Measurements from ENCODE around the gene NIP7. TPM values are rescaled to one million over a fixed set of nuclear protein-coding genes. Genes with fewer than 3 reads are reported as not detected.
A peak's percentile ranks its signal among the peaks of the same experiment; 100 is the strongest.

NIP7 gene
- total RNA-seq, 1 experiment from 2014 or later, result 25.4 TPM

DNA sequence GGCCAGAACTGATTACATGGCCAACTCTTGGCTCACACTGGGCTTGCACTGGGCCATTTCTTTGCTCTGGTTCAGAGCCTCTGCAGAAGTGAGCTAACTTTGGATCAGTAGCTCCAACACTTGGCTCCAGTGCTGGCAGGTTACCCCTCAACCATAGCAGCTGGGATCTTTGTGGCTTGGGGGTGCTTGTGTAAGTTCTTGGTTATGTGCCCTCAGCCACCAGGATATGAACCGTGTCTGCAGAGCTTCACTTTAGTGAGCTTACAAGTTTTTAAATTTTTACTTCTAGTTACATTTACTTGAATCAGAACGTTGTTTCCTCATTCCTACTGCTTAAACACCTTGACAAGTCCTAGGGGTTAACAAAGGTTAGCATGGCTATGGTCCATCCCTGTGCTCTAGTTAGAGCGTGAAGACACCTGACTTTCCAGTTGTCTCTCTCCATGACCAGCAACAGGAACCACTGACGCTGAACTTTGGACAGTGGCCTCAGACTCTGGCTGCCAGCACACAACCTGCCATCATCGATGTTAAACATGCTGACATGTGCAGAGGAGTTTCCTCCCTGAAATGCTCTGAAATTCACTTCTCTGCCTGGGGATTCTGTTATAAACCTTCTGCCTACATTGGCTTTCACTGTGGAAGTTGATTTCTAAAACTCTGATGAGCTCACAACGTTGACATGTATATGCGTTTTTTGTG is 13.2 kb upstream of the NIP7 start:
- ChIA-PET CTCF (no interaction called here), POLR2A (ENCODE audit: unreplicated experiment) (no interaction called here)
- H3K9ac ChIP-seq (ENCODE audit: low read length), result no peak overlapping the region
- intact Hi-C loops (cut with micrococcal nuclease), result no loop called here
- peak overlapping the region; percentile 48 for H3K4me3 ChIP-seq (ENCODE audit: low read length)
- no TSS peak for BruUV-seq (replicated peaks)
- no peaks in the 10 kb centered on the region for H3K27me3 ChIP-seq (ENCODE audit: low read length)
- peak overlapping the region; percentile 75 for H3K4me2 ChIP-seq (ENCODE audit: low read length)
- H3K27ac ChIP-seq (ENCODE audit: low read length), result no peak overlapping the region
- peaks cover 15% of the 10 kb centered on the region for H3K36me3 ChIP-seq (ENCODE audit: low read depth, low read length)
- DNase-seq (no peak), ATAC-seq (no peak)
- no peaks in the 10 kb centered on the region for H3F3A ChIP-seq (ENCODE audit: low read length, unreplicated experiment)
- no peaks in the 10 kb centered on the region for H3K9me3 ChIP-seq (ENCODE audit: low read length)
- TF ChIP-seq EZH2 (IDR thresholded peaks at IDR 0.05; ENCODE audit: low read length, unreplicated experiment) (no peak), EZH2phosphoT487 (IDR thresholded peaks at IDR 0.05; ENCODE audit: borderline replicate concordance, low read length) (no peak)
- TF ChIP-seq, protein P1, sequence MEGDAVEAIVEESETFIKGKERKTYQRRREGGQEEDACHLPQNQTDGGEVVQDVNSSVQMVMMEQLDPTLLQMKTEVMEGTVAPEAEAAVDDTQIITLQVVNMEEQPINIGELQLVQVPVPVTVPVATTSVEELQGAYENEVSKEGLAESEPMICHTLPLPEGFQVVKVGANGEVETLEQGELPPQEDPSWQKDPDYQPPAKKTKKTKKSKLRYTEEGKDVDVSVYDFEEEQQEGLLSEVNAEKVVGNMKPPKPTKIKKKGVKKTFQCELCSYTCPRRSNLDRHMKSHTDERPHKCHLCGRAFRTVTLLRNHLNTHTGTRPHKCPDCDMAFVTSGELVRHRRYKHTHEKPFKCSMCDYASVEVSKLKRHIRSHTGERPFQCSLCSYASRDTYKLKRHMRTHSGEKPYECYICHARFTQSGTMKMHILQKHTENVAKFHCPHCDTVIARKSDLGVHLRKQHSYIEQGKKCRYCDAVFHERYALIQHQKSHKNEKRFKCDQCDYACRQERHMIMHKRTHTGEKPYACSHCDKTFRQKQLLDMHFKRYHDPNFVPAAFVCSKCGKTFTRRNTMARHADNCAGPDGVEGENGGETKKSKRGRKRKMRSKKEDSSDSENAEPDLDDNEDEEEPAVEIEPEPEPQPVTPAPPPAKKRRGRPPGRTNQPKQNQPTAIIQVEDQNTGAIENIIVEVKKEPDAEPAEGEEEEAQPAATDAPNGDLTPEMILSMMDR (conservative IDR thresholded peaks at IDR 0.05; ENCODE audit: low read depth, low read length), result no peak
- peaks cover 68% of the 10 kb centered on the region for H3K79me2 ChIP-seq (ENCODE audit: low read length)
- no peak overlapping the region for H2AFZ ChIP-seq (ENCODE audit: low read length)
- H3K4me1 ChIP-seq (ENCODE audit: insufficient read depth, low read length), result peaks cover 21% of the 10 kb centered on the region
- no peaks in the 10 kb centered on the region for H3K9me2 ChIP-seq (replicated peaks; ENCODE audit: low read length)
- H4K20me1 ChIP-seq (ENCODE audit: low read length), result peaks cover 10% of the 10 kb centered on the region

DNA sequence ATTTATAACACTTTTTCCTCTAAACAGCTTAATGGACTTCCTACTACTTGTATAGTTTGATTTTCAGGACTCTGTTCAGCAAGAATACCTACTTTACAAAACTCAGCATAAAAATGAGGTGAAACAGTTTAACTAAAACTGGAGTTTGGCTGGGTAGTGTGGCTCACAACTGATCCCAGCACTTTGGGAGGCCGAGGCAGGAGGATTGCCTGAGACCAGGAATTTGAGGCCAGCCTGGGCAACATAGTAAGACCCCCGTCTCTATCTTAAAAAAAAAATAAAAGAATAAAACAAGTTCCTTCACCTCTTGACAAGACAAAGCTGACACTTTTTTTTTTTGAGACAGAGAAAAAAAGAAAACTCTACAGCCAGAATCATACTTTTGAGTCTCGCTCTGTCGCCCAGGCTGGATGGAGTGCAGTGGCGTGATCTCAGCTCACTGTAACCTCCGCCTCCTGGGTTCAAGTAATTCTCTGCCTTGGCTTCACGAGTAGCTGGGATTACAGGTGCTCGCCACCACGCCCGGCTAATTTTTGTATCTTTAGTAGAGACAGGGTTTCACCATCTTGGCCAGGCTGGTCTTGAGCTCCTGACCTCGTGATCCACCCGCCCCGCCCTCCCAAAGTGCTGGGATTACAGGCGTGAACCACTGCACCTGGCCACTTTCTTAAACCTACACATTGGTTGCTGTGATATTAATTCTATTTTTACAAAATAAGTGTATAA is 11.8 kb upstream of the NIP7 start:
- ChIA-PET CTCF (no interaction called here), POLR2A (ENCODE audit: unreplicated experiment) (no interaction called here)
- Histone ChIP-seq H4K20me1 (ENCODE audit: low read length) (peaks cover 10% of the 10 kb centered on the region), H3K27ac (ENCODE audit: low read length) (no peak overlapping the region), H3K4me1 (ENCODE audit: insufficient read depth, low read length) (peaks cover 21% of the 10 kb centered on the region), H3K79me2 (ENCODE audit: low read length) (peaks cover 64% of the 10 kb centered on the region), H3F3A (ENCODE audit: low read length, unreplicated experiment) (no peaks in the 10 kb centered on the region), H3K9ac (ENCODE audit: low read length) (no peak overlapping the region), H2AFZ (ENCODE audit: low read length) (no peak overlapping the region), H3K9me2 (replicated peaks; ENCODE audit: low read length) (no peaks in the 10 kb centered on the region), H3K4me3 (ENCODE audit: low read length) (peak overlapping the region; percentile 80), H3K27me3 (ENCODE audit: low read length) (no peaks in the 10 kb centered on the region), H3K36me3 (ENCODE audit: low read depth, low read length) (peaks cover 17% of the 10 kb centered on the region), H3K9me3 (ENCODE audit: low read length) (no peaks in the 10 kb centered on the region), H3K4me2 (ENCODE audit: low read length) (peak overlapping the region; percentile 96)
- no TSS peak for BruUV-seq (replicated peaks)
- ATAC-seq (no peak), DNase-seq (no peak)
- intact Hi-C loops (cut with micrococcal nuclease), result no loop called here
- TF ChIP-seq, protein P1 (conservative IDR thresholded peaks at IDR 0.05; ENCODE audit: low read depth, low read length), result no peak
- TF ChIP-seq EZH2 (IDR thresholded peaks at IDR 0.05; ENCODE audit: low read length, unreplicated experiment), result no peak
- no peak for TF ChIP-seq EZH2phosphoT487 (IDR thresholded peaks at IDR 0.05; ENCODE audit: borderline replicate concordance, low read length)
